Brain microvascular endothelial cell (primary cell): ENCODE results near the gene ABHD2.

Experiments
- DNase-seq: peaks from one replicate; pipeline ENCODE4 v3.0.0-alpha.2; 2020
- H3K27ac ChIP-seq: fragments of 250-450 bp; sonication (Bioruptor Pico); 2 replicates; pipeline ENCODE4 v1.5.1; 2020; ENCODE audit warnings: mild to moderate bottlenecking, moderate library complexity
- H3K27me3 ChIP-seq: fragments of 250-450 bp; sonication (Bioruptor Pico); replicated peaks from 2 replicates; pipeline ENCODE4 v1.5.1; 2020; ENCODE audit warnings: mild to moderate bottlenecking
- H3K36me3 ChIP-seq: fragments of 250-450 bp; sonication (Bioruptor Pico); replicated peaks from 2 replicates; pipeline ENCODE4 v1.5.1; 2020; ENCODE audit warnings: mild to moderate bottlenecking
- H3K4me3 ChIP-seq: 2 replicates; pipeline ENCODE4 v1.5.1; 2011; ENCODE audit warnings: low read depth, mild to moderate bottlenecking, control low read depth, low read length, moderate library complexity
- CTCF ChIP-seq: IDR thresholded peaks from 2 replicates; pipeline ENCODE4 v1.5.1; 2011; ENCODE audit warnings: low read depth, mild to moderate bottlenecking, moderate library complexity, low read length, control low read depth, inconsistent platforms; ENCODE audit errors: missing control alignments
- in situ Hi-C: cut with HindIII; loops from 2 replicates; pipeline ENCODE4 v1.10.0; 2017; ENCODE audit warnings: low sequenced_read_pairs, low pct_ligation_motif_present

Gene ABHD2

GRCh38 chr15:89106200-89106599 is 17.9 kb downstream of the ABHD2 start:
- Histone ChIP-seq H3K27me3 (no peaks in the 10 kb centered on the region), H3K4me3 (no peak overlapping the region), H3K27ac (peak overlapping the region; percentile 89), H3K36me3 (no peaks in the 10 kb centered on the region)
- in situ Hi-C loops: no loop called here
- DNase-seq: no peak
- no peak for TF ChIP-seq CTCF

- no peak overlapping the region for H3K4me3 ChIP-seq
- no peaks in the 10 kb centered on the region for H3K36me3 ChIP-seq
- H3K27ac ChIP-seq: no peak overlapping the region
- TF ChIP-seq CTCF: no peak
- DNase-seq: no peak
- in situ Hi-C loops: no loop called here
- H3K27me3 ChIP-seq: no peaks in the 10 kb centered on the region
These were observed 19.7 kb downstream of the ABHD2 start for GRCh38 chr15:89107984-89108383.

- Histone ChIP-seq H3K27ac (no peak overlapping the region), H3K36me3 (no peaks in the 10 kb centered on the region), H3K27me3 (no peaks in the 10 kb centered on the region), H3K4me3 (no peak overlapping the region)
- TF ChIP-seq CTCF: no peak
- DNase-seq: no peak
- in situ Hi-C loops: no loop called here
These were observed 20.6 kb downstream of the ABHD2 start for GRCh38 chr15:89108835-89109234.

- no peak overlapping the region for H3K4me3 ChIP-seq
- in situ Hi-C loops: no loop called here
- H3K36me3 ChIP-seq: no peaks in the 10 kb centered on the region
- no peak for TF ChIP-seq CTCF
- no peak for DNase-seq
- no peaks in the 10 kb centered on the region for H3K27me3 ChIP-seq
- no peak overlapping the region for H3K27ac ChIP-seq
These were observed 21.0 kb downstream of the ABHD2 start for GRCh38 chr15:89109238-89109637.

GRCh38 chr15:89110060-89110459 is 21.8 kb downstream of the ABHD2 start:
- H3K27ac ChIP-seq: no peak overlapping the region
- in situ Hi-C loops: no loop called here

More at GRCh38 chr15:89110060-89110459, 21.8 kb downstream of the ABHD2 start:
- H3K27me3 ChIP-seq: no peaks in the 10 kb centered on the region
- DNase-seq: no peak
- no peaks in the 10 kb centered on the region for H3K36me3 ChIP-seq
- no peak overlapping the region for H3K4me3 ChIP-seq
- TF ChIP-seq CTCF: no peak
